GM19463 (cell line): ENCODE measurements around the gene HPDL.
"Not testable (repeated sequence)": the region's sequence is repeated elsewhere in the genome, so short reads cannot be mapped to it uniquely, and the experiment has no call there.

Experiments used
- ATAC-seq: cut with Tn5 transposase; IDR thresholded peaks from one replicate; pipeline ENCODE4 v1.9.1; 2021; ENCODE audit warnings: mild to moderate bottlenecking, moderate library complexity; ENCODE audit not compliant: unreplicated experiment

Gene HPDL

GRCh38 chr1:45348966-45349677 lies 22.4 kb downstream of the HPDL start:
- ATAC-seq = no peak

DNA sequence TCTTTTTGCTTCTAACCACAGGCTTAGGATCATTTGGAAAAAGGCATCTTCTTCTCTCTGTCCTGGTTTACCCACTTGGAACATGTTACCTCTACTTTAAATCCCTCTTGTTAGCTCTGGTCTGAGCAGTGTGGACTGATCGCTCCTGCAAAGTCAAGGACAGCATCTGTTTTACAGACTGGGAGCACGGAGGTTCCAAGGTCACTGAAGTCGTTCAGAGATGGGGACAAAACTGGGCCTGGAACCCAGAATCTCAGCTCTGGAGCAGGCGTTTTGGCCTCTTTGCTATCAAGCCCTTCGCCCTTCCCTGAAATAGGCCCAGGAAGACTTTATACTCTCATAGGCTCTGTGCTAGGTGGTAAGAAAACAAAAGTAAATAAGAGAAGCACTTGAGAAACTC lies 24.8 kb downstream of the HPDL start:
- ATAC-seq = no peak

DNA sequence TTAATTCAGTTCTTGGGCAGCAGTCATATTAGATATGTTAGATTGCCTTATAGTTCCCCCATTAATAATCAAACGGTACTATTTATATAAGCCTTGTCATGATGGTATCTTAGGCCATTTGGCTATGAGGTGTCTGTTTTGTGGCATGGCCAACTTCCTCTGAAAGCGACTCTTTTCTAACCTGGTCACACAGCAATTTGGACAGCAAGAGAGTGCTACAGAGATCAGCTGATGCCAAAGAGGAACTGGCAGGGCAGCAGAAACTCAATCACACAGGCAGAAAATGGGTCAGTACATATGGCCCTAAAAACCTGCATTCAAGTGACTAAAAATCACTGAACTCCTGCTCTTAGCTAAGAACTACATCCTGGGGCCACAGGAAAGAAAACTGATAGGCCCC lies 27.0 kb downstream of the HPDL start:
- ATAC-seq = no peak

DNA sequence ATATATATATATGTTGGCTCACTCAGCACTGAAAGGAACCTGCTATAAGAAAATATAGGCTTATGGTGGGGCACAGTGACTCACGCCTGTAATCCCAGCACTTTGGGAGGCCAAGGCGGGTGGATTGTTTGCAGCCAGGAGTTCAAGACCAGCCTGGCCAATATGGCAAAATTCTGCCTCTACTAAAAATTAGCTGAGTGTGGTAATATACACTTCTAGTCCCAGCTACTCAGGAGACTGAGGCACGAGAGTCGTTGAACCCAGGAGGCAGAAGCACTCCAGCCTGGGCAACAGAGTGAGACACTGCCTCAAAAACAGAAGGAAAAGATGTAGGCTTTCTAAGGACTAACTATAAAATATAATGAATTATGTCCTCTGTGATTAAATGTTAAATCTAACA lies 28.1 kb downstream of the HPDL start:
- no peak for ATAC-seq

GRCh38 chr1:45355683-45356082 lies 29.0 kb downstream of the HPDL start:
- no peak for ATAC-seq

GRCh38 chr1:45356186-45356585 lies 29.5 kb downstream of the HPDL start:
- no peak for ATAC-seq

DNA sequence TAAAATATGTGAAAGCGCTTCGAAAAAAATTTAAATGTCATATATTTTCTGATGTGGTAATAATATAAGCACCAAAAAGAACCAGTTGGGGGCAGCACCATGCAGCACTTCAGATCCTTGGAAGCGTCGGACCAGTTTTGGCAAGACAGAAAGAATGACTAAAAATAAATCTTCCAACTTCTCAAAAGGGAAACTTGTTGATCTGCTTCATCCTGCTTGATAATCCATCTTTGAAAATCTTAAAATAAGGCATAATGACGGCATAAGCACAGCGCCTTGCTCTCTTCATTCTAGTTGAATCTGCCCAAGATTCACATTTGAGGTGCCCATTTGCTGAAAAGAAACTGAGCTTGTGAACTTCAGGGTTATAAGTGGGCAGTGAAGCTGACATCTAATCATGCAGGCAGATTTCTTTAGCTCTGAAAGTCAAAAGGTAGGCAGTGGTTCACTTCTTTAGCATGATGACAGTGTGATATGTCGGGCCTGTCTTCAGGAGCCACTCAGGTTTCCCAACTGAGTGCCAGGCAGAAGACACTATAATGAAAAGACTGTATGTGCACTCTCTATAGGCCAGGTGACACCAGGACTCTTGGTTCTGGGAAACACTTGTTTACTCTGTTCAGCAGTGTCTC lies 33.3 kb downstream of the HPDL start:
- ATAC-seq = no peak

DNA sequence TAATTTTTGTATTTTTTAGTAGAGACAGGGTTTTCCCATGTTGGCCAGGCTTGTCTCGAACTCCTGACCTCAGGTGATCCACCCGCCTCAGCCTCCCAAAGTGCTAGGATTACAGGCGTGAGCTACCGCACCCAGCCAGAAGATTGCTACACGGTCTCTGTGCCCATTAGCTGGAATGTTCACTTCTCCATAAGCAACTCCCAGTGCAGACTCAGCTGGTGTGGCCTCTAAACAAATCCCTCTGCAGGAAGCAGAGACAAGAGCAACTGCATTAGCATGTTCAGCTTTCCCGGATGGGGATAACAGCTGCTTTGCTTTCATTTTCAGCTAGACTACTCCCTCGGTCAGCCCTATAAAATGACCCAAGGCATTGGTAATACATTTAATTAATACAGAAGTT lies 34.3 kb downstream of the HPDL start:
- ATAC-seq = not testable (repeated sequence)

GRCh38 chr1:45364294-45364693 lies 37.6 kb downstream of the HPDL start:
- ATAC-seq = no peak

GRCh38 chr1:45365051-45365450 lies 38.4 kb downstream of the HPDL start:
- ATAC-seq = peak; percentile 80

DNA sequence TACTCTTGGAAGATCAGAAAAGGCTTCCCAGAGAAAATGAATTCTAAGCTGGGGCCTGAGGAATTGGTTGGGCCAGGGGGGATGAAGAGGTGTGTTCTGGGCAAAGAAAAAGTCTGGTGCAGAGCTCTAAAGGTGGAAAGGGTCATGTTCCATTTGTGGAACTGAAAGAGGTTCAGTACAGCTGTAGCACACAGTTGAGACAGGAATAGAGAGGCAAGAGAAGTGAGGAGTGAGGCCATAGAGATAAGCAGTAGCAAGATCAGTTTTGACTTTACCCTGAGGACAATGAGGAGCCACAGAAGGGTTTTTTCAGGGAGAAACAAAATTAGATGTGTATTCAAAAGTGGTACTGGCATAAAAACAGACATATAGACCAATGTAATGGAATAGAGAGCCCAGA lies 43.9 kb downstream of the HPDL start:
- ATAC-seq = peak; percentile 76

- ATAC-seq = no peak
Observed at GRCh38 chr1:45373573-45373972, 46.9 kb downstream of the HPDL start.

- no peak for ATAC-seq
Observed at GRCh38 chr1:45375104-45376090, 48.7 kb downstream of the HPDL start.

GRCh38 chr1:45378184-45378583 lies 51.5 kb downstream of the HPDL start:
- no peak for ATAC-seq
